ENCODE measurements around the gene CHCHD1.
"Not testable (repeated sequence)": the region's sequence is repeated elsewhere in the genome, so short reads cannot be mapped to it uniquely, and the experiment has no call there.

CHCHD1 gene

GRCh38 chr10:73791871-73792400 is 10.1 kb downstream of the CHCHD1 start:
- peaks cover 99% of the 10 kb centered on the region for H3K36me3 Mint-ChIP-seq (ENCODE audit: low read depth)
- H3K4me3 Mint-ChIP-seq = no peak overlapping the region
- intact Hi-C loops (cut with micrococcal nuclease) = no loop called here
- no peaks in the 10 kb centered on the region for H3K9me3 Mint-ChIP-seq
- H3K27me3 Mint-ChIP-seq = no peaks in the 10 kb centered on the region
- no peak overlapping the region for H3K27ac Mint-ChIP-seq
- H3K4me1 Mint-ChIP-seq (ENCODE audit: low read depth) = peaks cover 23% of the 10 kb centered on the region

GRCh38 chr10:73793456-73793855 is 11.6 kb downstream of the CHCHD1 start:
- Mint-ChIP-seq H3K4me1 (ENCODE audit: low read depth) (peaks cover 10% of the 10 kb centered on the region), H3K27ac (no peak overlapping the region), H3K27me3 (no peaks in the 10 kb centered on the region), H3K9me3 (no peaks in the 10 kb centered on the region), H3K36me3 (ENCODE audit: low read depth) (peaks cover 100% of the 10 kb centered on the region), H3K4me3 (no peak overlapping the region)
- intact Hi-C loops (cut with micrococcal nuclease) = no loop called here

- Mint-ChIP-seq H3K36me3 (ENCODE audit: low read depth) (peaks cover 100% of the 10 kb centered on the region), H3K27ac (peak overlapping the region; percentile 43), H3K4me1 (ENCODE audit: low read depth) (peaks cover 22% of the 10 kb centered on the region)
- H3K4me3 Mint-ChIP-seq; H3K9me3 Mint-ChIP-seq; intact Hi-C loops (cut with micrococcal nuclease); H3K27me3 Mint-ChIP-seq: not testable (repeated sequence)
Measured at GRCh38 chr10:73795491-73795890, 13.6 kb downstream of the CHCHD1 start.

DNA sequence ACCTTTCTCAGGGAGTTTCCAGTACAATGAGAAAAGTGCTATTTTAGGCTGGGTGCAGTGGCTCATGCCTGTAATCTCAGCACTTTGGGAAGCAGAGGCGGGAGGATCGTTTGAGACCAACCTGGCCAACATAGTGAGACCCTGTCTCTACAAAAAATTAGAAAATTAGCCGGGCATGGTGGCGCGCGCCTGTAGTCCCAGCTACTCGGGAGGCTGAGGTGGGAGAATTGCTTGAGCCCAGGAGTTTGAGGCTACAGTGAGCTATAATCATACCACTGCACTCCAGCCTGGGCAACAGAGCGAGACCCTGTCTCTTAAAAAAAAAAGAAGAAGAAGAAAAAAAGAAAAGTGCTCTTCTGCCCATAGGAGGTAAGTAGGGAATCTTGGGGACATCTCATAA is 14.2 kb downstream of the CHCHD1 start:
- peaks cover 22% of the 10 kb centered on the region for H3K4me1 Mint-ChIP-seq (ENCODE audit: low read depth)
- peaks cover 100% of the 10 kb centered on the region for H3K36me3 Mint-ChIP-seq (ENCODE audit: low read depth)
- intact Hi-C loops (cut with micrococcal nuclease); H3K4me3 Mint-ChIP-seq; H3K9me3 Mint-ChIP-seq; H3K27me3 Mint-ChIP-seq: not testable (repeated sequence)
- H3K27ac Mint-ChIP-seq = peak overlapping the region; percentile 43

DNA sequence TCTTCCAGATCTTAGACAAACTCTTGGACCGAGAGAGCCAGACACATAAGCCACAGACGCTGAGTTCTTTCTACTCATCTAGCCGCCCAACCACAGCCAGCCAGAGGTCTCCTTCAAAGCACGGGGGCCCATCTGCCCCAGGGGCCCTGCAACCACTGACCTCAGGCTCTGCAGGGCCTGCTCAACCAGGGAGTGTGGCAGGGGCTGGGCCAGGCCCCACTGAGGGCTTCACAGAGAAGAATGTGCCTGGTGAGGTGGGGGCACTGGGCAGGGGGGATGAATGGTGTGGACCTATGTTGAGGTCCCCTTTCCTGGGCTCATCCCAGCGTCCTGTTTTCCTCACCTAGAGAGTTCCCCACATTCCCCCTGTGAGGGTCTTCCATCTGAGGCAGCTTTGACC is 14.9 kb downstream of the CHCHD1 start:
- H3K27me3 Mint-ChIP-seq = no peaks in the 10 kb centered on the region
- no peak overlapping the region for H3K27ac Mint-ChIP-seq
- H3K9me3 Mint-ChIP-seq = no peaks in the 10 kb centered on the region
- H3K36me3 Mint-ChIP-seq (ENCODE audit: low read depth) = peaks cover 100% of the 10 kb centered on the region
- H3K4me1 Mint-ChIP-seq (ENCODE audit: low read depth) = peaks cover 22% of the 10 kb centered on the region
- intact Hi-C loops (cut with micrococcal nuclease) = no loop called here
- no peak overlapping the region for H3K4me3 Mint-ChIP-seq

DNA sequence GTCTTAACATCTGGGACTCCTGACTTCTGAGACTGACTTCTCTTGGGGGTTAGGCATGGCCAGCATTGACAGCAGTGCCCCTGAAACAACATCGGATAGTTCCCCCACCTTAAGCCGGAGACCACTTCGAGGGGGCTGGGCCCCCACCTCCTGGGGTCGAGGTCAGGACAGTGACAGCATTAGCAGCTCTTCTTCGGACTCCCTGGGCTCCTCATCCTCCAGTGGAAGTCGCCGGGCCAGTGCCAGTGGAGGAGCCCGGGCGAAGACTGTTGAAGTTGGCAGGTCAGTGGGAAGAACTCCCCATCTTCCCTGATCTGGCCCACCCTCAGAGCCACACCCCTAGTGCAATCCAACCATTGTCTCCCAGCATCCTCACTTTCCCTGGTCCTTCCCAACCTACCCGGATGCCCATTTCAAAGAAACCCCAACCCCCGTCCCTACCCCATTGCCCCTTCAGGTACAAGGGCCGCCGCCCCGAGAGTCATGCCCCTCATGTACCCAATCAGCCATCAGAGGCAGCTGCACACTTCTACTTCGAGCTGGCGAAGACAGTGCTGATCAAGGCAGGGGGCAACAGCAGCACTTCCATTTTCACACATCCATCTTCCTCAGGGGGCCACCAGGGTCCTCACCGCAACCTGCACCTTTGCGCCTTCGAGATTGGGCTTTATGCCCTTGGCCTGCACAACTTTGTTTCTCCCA is 15.6 kb downstream of the CHCHD1 start:
- no peak overlapping the region for H3K27ac Mint-ChIP-seq
- no peaks in the 10 kb centered on the region for H3K27me3 Mint-ChIP-seq
- no peaks in the 10 kb centered on the region for H3K9me3 Mint-ChIP-seq
- intact Hi-C loops (cut with micrococcal nuclease) = no loop called here
- peaks cover 25% of the 10 kb centered on the region for H3K4me1 Mint-ChIP-seq (ENCODE audit: low read depth)
- no peak overlapping the region for H3K4me3 Mint-ChIP-seq
- H3K36me3 Mint-ChIP-seq (ENCODE audit: low read depth) = peaks cover 100% of the 10 kb centered on the region

GRCh38 chr10:73798087-73798486 is 16.2 kb downstream of the CHCHD1 start:
- Mint-ChIP-seq H3K27me3 (no peaks in the 10 kb centered on the region), H3K9me3 (no peaks in the 10 kb centered on the region), H3K27ac (no peak overlapping the region), H3K36me3 (ENCODE audit: low read depth) (peaks cover 100% of the 10 kb centered on the region), H3K4me3 (no peak overlapping the region), H3K4me1 (ENCODE audit: low read depth) (peaks cover 31% of the 10 kb centered on the region)
- intact Hi-C loops (cut with micrococcal nuclease) = no loop called here

- H3K36me3 Mint-ChIP-seq (ENCODE audit: low read depth) = peaks cover 99% of the 10 kb centered on the region
- no peak overlapping the region for H3K4me3 Mint-ChIP-seq
- intact Hi-C loops (cut with micrococcal nuclease) = no loop called here
- no peaks in the 10 kb centered on the region for H3K27me3 Mint-ChIP-seq
- peak overlapping the region; percentile 46 for H3K27ac Mint-ChIP-seq
- H3K4me1 Mint-ChIP-seq (ENCODE audit: low read depth) = peaks cover 41% of the 10 kb centered on the region
- no peaks in the 10 kb centered on the region for H3K9me3 Mint-ChIP-seq
Measured at GRCh38 chr10:73798927-73799560, 17.2 kb downstream of the CHCHD1 start.

- Mint-ChIP-seq H3K27ac (no peak overlapping the region), H3K9me3 (no peaks in the 10 kb centered on the region), H3K36me3 (ENCODE audit: low read depth) (peaks cover 99% of the 10 kb centered on the region), H3K4me1 (ENCODE audit: low read depth) (peaks cover 38% of the 10 kb centered on the region), H3K4me3 (no peak overlapping the region), H3K27me3 (no peaks in the 10 kb centered on the region)
- intact Hi-C loops (cut with micrococcal nuclease) = no loop called here
Measured at GRCh38 chr10:73799899-73800559, 18.2 kb downstream of the CHCHD1 start.

- no peaks in the 10 kb centered on the region for H3K27me3 Mint-ChIP-seq
- intact Hi-C loops (cut with micrococcal nuclease) = no loop called here
- no peak overlapping the region for H3K4me3 Mint-ChIP-seq
- H3K4me1 Mint-ChIP-seq (ENCODE audit: low read depth) = peaks cover 41% of the 10 kb centered on the region
- H3K36me3 Mint-ChIP-seq (ENCODE audit: low read depth) = peaks cover 99% of the 10 kb centered on the region
- H3K27ac Mint-ChIP-seq = no peak overlapping the region
- no peaks in the 10 kb centered on the region for H3K9me3 Mint-ChIP-seq
Measured at GRCh38 chr10:73800560-73801252, 18.9 kb downstream of the CHCHD1 start.

DNA sequence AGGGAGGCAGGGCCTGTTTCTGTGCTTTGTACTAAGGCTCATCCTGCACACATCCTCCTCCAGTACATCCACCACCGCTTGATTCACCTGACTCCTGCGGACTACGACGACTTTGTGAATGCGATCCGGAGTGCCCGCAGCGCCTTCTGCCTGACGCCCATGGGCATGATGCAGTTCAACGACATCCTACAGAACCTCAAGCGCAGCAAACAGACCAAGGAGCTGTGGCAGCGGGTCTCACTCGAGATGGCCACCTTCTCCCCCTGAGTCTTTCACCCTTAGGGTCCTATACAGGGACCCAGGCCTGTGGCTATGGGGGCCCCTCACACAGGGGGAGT is 19.4 kb downstream of the CHCHD1 start:
- H3K4me1 Mint-ChIP-seq (ENCODE audit: low read depth) = peaks cover 46% of the 10 kb centered on the region
- peaks cover 99% of the 10 kb centered on the region for H3K36me3 Mint-ChIP-seq (ENCODE audit: low read depth)
- H3K4me3 Mint-ChIP-seq = no peak overlapping the region
- H3K27me3 Mint-ChIP-seq = no peaks in the 10 kb centered on the region
- H3K27ac Mint-ChIP-seq = no peak overlapping the region
- H3K9me3 Mint-ChIP-seq = no peaks in the 10 kb centered on the region
- intact Hi-C loops (cut with micrococcal nuclease) = no loop called here

- H3K27me3 Mint-ChIP-seq = no peaks in the 10 kb centered on the region
Measured at GRCh38 chr10:73802276-73802991, 20.6 kb downstream of the CHCHD1 start.

DNA sequence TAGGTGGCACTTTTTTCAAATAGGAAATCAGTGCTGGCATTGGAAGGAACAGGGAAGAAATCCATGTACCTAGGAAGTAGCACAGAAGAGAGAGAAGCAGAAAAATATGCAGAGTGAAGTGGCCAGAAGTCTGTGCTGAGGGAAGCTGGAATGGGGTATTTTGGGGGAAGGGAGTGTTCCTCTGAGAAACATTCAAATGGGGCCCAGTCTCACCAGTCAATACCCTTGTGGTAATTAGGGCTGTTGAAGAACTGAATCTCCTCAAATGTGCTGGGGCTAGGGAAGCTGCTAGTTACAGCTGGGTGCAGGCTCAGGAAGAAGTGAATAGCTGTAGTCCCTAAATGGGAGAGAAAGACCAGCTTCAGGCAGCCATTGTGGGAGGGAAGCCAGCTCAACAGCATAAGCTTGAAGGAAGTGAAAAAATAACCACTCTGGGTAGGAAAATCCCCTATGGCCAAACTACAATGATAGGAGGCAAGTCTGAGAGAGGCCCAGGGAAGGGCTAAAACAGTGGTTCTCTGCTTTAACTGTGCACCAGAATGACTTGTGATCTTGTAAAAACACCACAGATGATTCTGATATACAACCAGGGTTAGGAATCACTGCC is 21.9 kb downstream of the CHCHD1 start:
- intact Hi-C loops (cut with micrococcal nuclease) = no loop called here
- Mint-ChIP-seq H3K36me3 (ENCODE audit: low read depth) (peaks cover 99% of the 10 kb centered on the region), H3K4me3 (peak overlapping the region; percentile 2), H3K9me3 (no peaks in the 10 kb centered on the region), H3K27ac (peak overlapping the region; percentile 82), H3K27me3 (no peaks in the 10 kb centered on the region), H3K4me1 (ENCODE audit: low read depth) (peaks cover 72% of the 10 kb centered on the region)

More at GRCh38 chr10:73802276-73802991, 20.6 kb downstream of the CHCHD1 start:
- Mint-ChIP-seq H3K4me3 (no peak overlapping the region), H3K9me3 (no peaks in the 10 kb centered on the region), H3K36me3 (ENCODE audit: low read depth) (peaks cover 99% of the 10 kb centered on the region), H3K27ac (peak overlapping the region; percentile 82), H3K4me1 (ENCODE audit: low read depth) (peaks cover 59% of the 10 kb centered on the region)
- intact Hi-C loops (cut with micrococcal nuclease) = no loop called here
